GM23338 (cell line): ENCODE results near the gene HYAL1. TPM values are rescaled to one million over a fixed set of nuclear protein-coding genes. Genes with fewer than 3 reads are reported as not detected.

Experiments
- ATAC-seq: fragments of 200-7000 bp; cut with Tn5 transposase; 3 replicates; pipeline ENCODE4 v1.9.1; 2020
- DNase-seq: peaks from one replicate; pipeline ENCODE4 v3.0.0-alpha.2; 2015; ENCODE audit warnings: low spot score
- H2AFZ ChIP-seq: fragments of 200-600 bp; sonication (generic); 2 replicates; pipeline ENCODE4 v1.8.0; 2016; ENCODE audit warnings: antibody characterized with exemption, mild to moderate bottlenecking, moderate library complexity
- H3F3A ChIP-seq: fragments of 200-600 bp; sonication (generic); replicated peaks from 2 replicates; pipeline ENCODE4 v1.8.0; 2017; ENCODE audit warnings: antibody characterized with exemption, mixed run types, low read depth
- H3K27ac ChIP-seq: fragments of 200-600 bp; sonication (generic); 2 replicates; pipeline ENCODE4 v1.6.1; 2016; ENCODE audit warnings: low read depth
- H3K27me3 ChIP-seq: fragments of 200-600 bp; sonication (generic); 2 replicates; pipeline ENCODE4 v1.8.0; 2016; ENCODE audit warnings: mild to moderate bottlenecking, mixed run types, moderate library complexity; ENCODE audit not compliant: insufficient read depth
- H3K36me3 ChIP-seq: fragments of 200-600 bp; sonication (generic); 2 replicates; pipeline ENCODE4 v1.8.0; 2016; ENCODE audit warnings: mild to moderate bottlenecking; ENCODE audit not compliant: insufficient read depth
- H3K4me1 ChIP-seq: fragments of 200-600 bp; sonication (generic); 2 replicates; pipeline ENCODE4 v1.8.0; 2016; ENCODE audit warnings: mild to moderate bottlenecking, moderate library complexity; ENCODE audit not compliant: insufficient read depth
- H3K4me2 ChIP-seq: fragments of 200-600 bp; sonication (generic); 2 replicates; pipeline ENCODE4 v1.7.1; 2017; ENCODE audit warnings: mixed run types
- H3K4me3 ChIP-seq: fragments of 200-600 bp; sonication (generic); 2 replicates; pipeline ENCODE4 v1.6.1; 2016; ENCODE audit warnings: mixed run types
- H3K79me2 ChIP-seq: fragments of 200-600 bp; sonication (generic); replicated peaks from 2 replicates; pipeline ENCODE4 v1.8.0; 2017; ENCODE audit warnings: mild to moderate bottlenecking; ENCODE audit not compliant: insufficient read depth
- H3K9me2 ChIP-seq: fragments of 200-600 bp; sonication (generic); 2 replicates; pipeline ENCODE4 v1.8.0; 2017; ENCODE audit not compliant: insufficient read depth
- H4K20me1 ChIP-seq: fragments of 200-600 bp; sonication (generic); replicated peaks from 2 replicates; pipeline ENCODE4 v1.8.0; 2017; ENCODE audit warnings: mild to moderate bottlenecking; ENCODE audit not compliant: insufficient read depth
- H3K27ac Mint-ChIP-seq: 2 replicates; pipeline ENCODE4 v1.8.0; 2020; ENCODE audit warnings: inconsistent platforms, mild to moderate bottlenecking, moderate library complexity, mixed read lengths
- H3K27me3 Mint-ChIP-seq: 3 replicates; pipeline ENCODE4 v1.8.0; 2022; ENCODE audit warnings: low read depth, mild to moderate bottlenecking, moderate library complexity, mixed read lengths, inconsistent platforms; ENCODE audit not compliant: insufficient read depth, poor library complexity
- H3K36me3 Mint-ChIP-seq: 3 replicates; pipeline ENCODE4 v1.8.0; 2021; ENCODE audit warnings: low read depth, mild to moderate bottlenecking, inconsistent platforms, moderate library complexity, mixed read lengths
- H3K4me1 Mint-ChIP-seq: 3 replicates; pipeline ENCODE4 v1.8.0; 2020; ENCODE audit warnings: mild to moderate bottlenecking, inconsistent platforms, mixed read lengths
- H3K4me3 Mint-ChIP-seq: 3 replicates; pipeline ENCODE4 v1.8.0; 2021; ENCODE audit warnings: moderate library complexity, mild to moderate bottlenecking, inconsistent platforms, mixed read lengths
- H3K9me3 Mint-ChIP-seq: 3 replicates; pipeline ENCODE4 v1.8.0; 2020; ENCODE audit warnings: moderate library complexity, mild to moderate bottlenecking, inconsistent platforms, mixed read lengths
- CREB1 ChIP-seq: fragments of 250-450 bp; sonication (Bioruptor Pico); IDR thresholded peaks from 2 replicates; pipeline ENCODE4 v1.5.0; 2020; ENCODE audit warnings: low read depth, mild to moderate bottlenecking, moderate library complexity
- EZH2phosphoT487 ChIP-seq: fragments of 200-600 bp; sonication (generic); IDR thresholded peaks from one replicate; pipeline ENCODE4 v1.8.1; 2018; ENCODE audit warnings: antibody characterized with exemption; ENCODE audit not compliant: unreplicated experiment
- JUNB ChIP-seq: IDR thresholded peaks from one replicate; pipeline ENCODE4 v1.6.1; 2016; ENCODE audit warnings: antibody characterized with exemption; ENCODE audit not compliant: unreplicated experiment
- NANOG ChIP-seq: IDR thresholded peaks from 2 replicates; pipeline ENCODE4 v1.6.1; 2016; ENCODE audit warnings: antibody characterized with exemption, borderline replicate concordance
- POLR2AphosphoS5 ChIP-seq: IDR thresholded peaks from 2 replicates; pipeline ENCODE4 v1.6.1; 2016; ENCODE audit warnings: antibody characterized with exemption, low read depth
- STAT1 ChIP-seq: IDR thresholded peaks from one replicate; pipeline ENCODE4 v1.6.1; 2016; ENCODE audit warnings: antibody characterized with exemption; ENCODE audit not compliant: unreplicated experiment
- ZNF114 ChIP-seq: fragments of 250-450 bp; sonication (Bioruptor Pico); IDR thresholded peaks from 2 replicates; pipeline ENCODE4 v1.5.0; 2020; ENCODE audit warnings: mild to moderate bottlenecking, moderate library complexity
- ZNF331 ChIP-seq: fragments of 250-450 bp; sonication (Bioruptor Pico); IDR thresholded peaks from 2 replicates; pipeline ENCODE4 v1.5.0; 2020; ENCODE audit warnings: low read depth, mild to moderate bottlenecking, moderate library complexity
- polyA plus RNA-seq: library from polyadenylated mRNA; unstranded; fragments of >200 nt; fragmentation: Nextera tagmentation; extraction: Ambion mirVana; gene quantifications from 2 replicates; pipeline ENCODE4 v1.2.1, GENCODE V29; 2016
- total RNA-seq: library from RNA; depleted of rRNA; stranded (reverse); fragments of >200 nt; shearing (Covaris generic); gene quantifications from 2 replicates; pipeline ENCODE4 v1.2.3, GENCODE V29; 2014
- TF ChIP-seq, protein P1 (sequence below): IDR thresholded peaks from 2 replicates; pipeline ENCODE4 v1.6.1; 2016; ENCODE audit warnings: antibody characterized with exemption
- TF ChIP-seq, protein P2 (sequence below), 2 experiments: fragments of 200-600 bp in 1 of 2; sonication (generic) in 1 of 2; conservative IDR thresholded peaks; 2 replicates each; pipeline versions ENCODE4 v1.5.1 to v1.6.1; 2016 to 2017; ENCODE audit warnings: antibody characterized with exemption in 2 of 2, low read depth in 2 of 2, mild to moderate bottlenecking in 2 of 2, moderate library complexity in 1 of 2
- TF ChIP-seq, protein P3 (sequence below): IDR thresholded peaks from one replicate; pipeline ENCODE4 v1.6.1; 2018; ENCODE audit warnings: antibody characterized with exemption; ENCODE audit not compliant: unreplicated experiment
- TF ChIP-seq, protein P4 (sequence below): fragments of 250-450 bp; sonication (Bioruptor Pico); IDR thresholded peaks from 2 replicates; pipeline ENCODE4 v1.5.0; 2020; ENCODE audit warnings: mild to moderate bottlenecking, moderate library complexity

HYAL1 gene
- total and polyA plus RNA-seq, 2 experiments from 2014 or later: 2.1 to 5.0 TPM

DNA sequence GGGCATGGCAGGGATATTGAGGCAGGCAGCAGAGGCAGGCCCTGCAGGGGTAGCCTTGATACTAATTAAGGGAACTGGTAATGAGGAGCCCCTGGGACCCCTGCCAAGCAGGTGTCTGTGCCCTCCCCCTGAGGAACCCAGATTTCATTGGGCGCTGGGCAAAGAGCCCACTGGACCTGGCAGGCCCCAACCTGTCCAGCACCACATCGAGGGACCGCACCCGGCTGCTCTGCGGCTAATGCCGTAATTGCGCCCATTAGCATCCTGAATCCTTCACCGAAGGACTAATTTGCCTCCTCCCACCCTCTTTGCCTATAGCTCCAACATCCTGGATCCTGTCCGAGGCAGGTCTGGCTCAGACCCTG is 48.1 kb downstream of the HYAL1 start (continued):
- no peak for TF ChIP-seq NANOG
- TF ChIP-seq JUNB: no peak
- TF ChIP-seq, protein P1, sequence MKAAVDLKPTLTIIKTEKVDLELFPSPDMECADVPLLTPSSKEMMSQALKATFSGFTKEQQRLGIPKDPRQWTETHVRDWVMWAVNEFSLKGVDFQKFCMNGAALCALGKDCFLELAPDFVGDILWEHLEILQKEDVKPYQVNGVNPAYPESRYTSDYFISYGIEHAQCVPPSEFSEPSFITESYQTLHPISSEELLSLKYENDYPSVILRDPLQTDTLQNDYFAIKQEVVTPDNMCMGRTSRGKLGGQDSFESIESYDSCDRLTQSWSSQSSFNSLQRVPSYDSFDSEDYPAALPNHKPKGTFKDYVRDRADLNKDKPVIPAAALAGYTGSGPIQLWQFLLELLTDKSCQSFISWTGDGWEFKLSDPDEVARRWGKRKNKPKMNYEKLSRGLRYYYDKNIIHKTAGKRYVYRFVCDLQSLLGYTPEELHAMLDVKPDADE: no peak
- TF ChIP-seq ZNF114 (CRISPR knock-in tag): no peak
- no peak for TF ChIP-seq CREB1

DNA sequence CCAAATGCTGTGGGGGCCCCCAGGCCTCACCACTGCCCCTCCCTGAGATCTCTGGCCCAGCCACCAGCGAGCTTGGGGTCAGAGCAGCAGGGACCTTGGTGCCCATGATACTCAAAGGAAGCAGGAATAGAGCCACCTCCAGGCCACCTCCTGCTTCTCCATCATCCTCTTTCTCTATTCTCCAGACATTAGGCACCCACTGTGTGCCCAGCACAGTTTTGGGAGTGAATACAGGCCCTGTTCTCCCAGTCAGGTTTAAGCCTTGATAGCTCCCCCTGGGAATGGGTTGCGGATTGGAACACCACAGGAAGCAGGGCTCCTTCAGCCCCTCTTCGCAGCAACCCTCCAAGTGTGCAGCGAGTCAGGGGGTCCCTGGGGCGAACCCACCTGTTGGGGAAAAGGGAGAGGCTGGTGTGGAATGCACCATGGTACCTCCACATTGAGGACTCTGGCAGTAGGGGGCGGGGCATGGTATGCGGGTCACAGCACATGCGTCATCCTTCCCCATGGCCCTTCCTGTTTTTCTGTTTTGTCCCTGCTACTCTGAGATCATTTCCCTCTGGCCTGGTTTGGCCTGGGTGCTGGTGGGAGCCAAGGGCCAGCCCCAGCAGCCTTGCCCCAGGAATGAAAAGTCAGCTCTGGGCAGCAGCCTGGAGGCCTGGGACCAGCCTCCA is 48.7 kb downstream of the HYAL1 start:
- Histone ChIP-seq H3F3A (peaks cover 22% of the 10 kb centered on the region), H3K9me2 (no peaks in the 10 kb centered on the region), H3K36me3 (peaks cover 14% of the 10 kb centered on the region), H4K20me1 (peaks cover 18% of the 10 kb centered on the region; the same call in 1 of the 2 replicates), H3K4me3 (no peak overlapping the region), H3K27me3 (no peaks in the 10 kb centered on the region), H3K4me2 (no peak overlapping the region), H3K79me2 (peaks cover 15% of the 10 kb centered on the region), H3K4me1 (peaks cover 6% of the 10 kb centered on the region; the same call in 1 of the 2 replicates), H2AFZ (no peak overlapping the region), H3K27ac (peak overlapping the region; percentile 50; the same call in 1 of the 2 replicates)
- H3K9me3 Mint-ChIP-seq: no peaks in the 10 kb centered on the region; the same call in 2 of the 3 replicates
- DNase-seq (peak; percentile 60), ATAC-seq (no peak)
- H3K27ac Mint-ChIP-seq: peak overlapping the region; percentile 75
- peaks cover 55% of the 10 kb centered on the region for H3K36me3 Mint-ChIP-seq
- H3K4me3 Mint-ChIP-seq: no peak overlapping the region
- peaks cover 14% of the 10 kb centered on the region for H3K27me3 Mint-ChIP-seq
- peaks cover 25% of the 10 kb centered on the region for H3K4me1 Mint-ChIP-seq
- TF ChIP-seq JUNB (no peak), POLR2AphosphoS5 (no peak), ZNF114 (CRISPR knock-in tag) (no peak), EZH2phosphoT487 (no peak), ZNF331 (no peak), CREB1 (no peak), STAT1 (no peak)
- TF ChIP-seq, protein P2, sequence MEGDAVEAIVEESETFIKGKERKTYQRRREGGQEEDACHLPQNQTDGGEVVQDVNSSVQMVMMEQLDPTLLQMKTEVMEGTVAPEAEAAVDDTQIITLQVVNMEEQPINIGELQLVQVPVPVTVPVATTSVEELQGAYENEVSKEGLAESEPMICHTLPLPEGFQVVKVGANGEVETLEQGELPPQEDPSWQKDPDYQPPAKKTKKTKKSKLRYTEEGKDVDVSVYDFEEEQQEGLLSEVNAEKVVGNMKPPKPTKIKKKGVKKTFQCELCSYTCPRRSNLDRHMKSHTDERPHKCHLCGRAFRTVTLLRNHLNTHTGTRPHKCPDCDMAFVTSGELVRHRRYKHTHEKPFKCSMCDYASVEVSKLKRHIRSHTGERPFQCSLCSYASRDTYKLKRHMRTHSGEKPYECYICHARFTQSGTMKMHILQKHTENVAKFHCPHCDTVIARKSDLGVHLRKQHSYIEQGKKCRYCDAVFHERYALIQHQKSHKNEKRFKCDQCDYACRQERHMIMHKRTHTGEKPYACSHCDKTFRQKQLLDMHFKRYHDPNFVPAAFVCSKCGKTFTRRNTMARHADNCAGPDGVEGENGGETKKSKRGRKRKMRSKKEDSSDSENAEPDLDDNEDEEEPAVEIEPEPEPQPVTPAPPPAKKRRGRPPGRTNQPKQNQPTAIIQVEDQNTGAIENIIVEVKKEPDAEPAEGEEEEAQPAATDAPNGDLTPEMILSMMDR (conservative IDR thresholded peaks at IDR 0.05; ENCODE audit: low read depth in 2 of 2): no peak
- TF ChIP-seq, protein P3, sequence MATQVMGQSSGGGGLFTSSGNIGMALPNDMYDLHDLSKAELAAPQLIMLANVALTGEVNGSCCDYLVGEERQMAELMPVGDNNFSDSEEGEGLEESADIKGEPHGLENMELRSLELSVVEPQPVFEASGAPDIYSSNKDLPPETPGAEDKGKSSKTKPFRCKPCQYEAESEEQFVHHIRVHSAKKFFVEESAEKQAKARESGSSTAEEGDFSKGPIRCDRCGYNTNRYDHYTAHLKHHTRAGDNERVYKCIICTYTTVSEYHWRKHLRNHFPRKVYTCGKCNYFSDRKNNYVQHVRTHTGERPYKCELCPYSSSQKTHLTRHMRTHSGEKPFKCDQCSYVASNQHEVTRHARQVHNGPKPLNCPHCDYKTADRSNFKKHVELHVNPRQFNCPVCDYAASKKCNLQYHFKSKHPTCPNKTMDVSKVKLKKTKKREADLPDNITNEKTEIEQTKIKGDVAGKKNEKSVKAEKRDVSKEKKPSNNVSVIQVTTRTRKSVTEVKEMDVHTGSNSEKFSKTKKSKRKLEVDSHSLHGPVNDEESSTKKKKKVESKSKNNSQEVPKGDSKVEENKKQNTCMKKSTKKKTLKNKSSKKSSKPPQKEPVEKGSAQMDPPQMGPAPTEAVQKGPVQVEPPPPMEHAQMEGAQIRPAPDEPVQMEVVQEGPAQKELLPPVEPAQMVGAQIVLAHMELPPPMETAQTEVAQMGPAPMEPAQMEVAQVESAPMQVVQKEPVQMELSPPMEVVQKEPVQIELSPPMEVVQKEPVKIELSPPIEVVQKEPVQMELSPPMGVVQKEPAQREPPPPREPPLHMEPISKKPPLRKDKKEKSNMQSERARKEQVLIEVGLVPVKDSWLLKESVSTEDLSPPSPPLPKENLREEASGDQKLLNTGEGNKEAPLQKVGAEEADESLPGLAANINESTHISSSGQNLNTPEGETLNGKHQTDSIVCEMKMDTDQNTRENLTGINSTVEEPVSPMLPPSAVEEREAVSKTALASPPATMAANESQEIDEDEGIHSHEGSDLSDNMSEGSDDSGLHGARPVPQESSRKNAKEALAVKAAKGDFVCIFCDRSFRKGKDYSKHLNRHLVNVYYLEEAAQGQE: no peak
- TF ChIP-seq, protein P4, sequence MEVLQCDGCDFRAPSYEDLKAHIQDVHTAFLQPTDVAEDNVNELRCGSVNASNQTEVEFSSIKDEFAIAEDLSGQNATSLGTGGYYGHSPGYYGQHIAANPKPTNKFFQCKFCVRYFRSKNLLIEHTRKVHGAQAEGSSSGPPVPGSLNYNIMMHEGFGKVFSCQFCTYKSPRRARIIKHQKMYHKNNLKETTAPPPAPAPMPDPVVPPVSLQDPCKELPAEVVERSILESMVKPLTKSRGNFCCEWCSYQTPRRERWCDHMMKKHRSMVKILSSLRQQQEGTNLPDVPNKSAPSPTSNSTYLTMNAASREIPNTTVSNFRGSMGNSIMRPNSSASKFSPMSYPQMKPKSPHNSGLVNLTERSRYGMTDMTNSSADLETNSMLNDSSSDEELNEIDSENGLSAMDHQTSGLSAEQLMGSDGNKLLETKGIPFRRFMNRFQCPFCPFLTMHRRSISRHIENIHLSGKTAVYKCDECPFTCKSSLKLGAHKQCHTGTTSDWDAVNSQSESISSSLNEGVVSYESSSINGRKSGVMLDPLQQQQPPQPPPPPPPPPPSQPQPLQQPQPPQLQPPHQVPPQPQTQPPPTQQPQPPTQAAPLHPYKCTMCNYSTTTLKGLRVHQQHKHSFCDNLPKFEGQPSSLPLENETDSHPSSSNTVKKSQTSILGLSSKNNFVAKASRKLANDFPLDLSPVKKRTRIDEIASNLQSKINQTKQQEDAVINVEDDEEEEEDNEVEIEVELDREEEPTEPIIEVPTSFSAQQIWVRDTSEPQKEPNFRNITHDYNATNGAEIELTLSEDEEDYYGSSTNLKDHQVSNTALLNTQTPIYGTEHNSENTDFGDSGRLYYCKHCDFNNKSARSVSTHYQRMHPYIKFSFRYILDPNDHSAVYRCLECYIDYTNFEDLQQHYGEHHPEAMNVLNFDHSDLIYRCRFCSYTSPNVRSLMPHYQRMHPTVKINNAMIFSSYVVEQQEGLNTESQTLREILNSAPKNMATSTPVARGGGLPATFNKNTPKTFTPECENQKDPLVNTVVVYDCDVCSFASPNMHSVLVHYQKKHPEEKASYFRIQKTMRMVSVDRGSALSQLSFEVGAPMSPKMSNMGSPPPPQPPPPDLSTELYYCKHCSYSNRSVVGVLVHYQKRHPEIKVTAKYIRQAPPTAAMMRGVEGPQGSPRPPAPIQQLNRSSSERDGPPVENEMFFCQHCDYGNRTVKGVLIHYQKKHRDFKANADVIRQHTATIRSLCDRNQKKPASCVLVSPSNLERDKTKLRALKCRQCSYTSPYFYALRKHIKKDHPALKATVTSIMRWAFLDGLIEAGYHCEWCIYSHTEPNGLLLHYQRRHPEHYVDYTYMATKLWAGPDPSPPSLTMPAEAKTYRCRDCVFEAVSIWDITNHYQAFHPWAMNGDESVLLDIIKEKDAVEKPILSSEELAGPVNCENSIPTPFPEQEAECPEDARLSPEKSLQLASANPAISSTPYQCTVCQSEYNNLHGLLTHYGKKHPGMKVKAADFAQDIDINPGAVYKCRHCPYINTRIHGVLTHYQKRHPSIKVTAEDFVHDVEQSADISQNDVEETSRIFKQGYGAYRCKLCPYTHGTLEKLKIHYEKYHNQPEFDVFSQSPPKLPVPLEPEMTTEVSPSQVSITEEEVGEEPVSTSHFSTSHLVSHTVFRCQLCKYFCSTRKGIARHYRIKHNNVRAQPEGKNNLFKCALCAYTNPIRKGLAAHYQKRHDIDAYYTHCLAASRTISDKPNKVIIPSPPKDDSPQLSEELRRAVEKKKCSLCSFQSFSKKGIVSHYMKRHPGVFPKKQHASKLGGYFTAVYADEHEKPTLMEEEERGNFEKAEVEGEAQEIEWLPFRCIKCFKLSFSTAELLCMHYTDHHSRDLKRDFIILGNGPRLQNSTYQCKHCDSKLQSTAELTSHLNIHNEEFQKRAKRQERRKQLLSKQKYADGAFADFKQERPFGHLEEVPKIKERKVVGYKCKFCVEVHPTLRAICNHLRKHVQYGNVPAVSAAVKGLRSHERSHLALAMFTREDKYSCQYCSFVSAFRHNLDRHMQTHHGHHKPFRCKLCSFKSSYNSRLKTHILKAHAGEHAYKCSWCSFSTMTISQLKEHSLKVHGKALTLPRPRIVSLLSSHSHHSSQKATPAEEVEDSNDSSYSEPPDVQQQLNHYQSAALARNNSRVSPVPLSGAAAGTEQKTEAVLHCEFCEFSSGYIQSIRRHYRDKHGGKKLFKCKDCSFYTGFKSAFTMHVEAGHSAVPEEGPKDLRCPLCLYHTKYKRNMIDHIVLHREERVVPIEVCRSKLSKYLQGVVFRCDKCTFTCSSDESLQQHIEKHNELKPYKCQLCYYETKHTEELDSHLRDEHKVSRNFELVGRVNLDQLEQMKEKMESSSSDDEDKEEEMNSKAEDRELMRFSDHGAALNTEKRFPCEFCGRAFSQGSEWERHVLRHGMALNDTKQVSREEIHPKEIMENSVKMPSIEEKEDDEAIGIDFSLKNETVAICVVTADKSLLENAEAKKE (CRISPR knock-in tag): no peak
